GF-D8 (cell line): ENCODE measurements around the gene S1PR3.
"Not testable (repeated sequence)": the region's sequence is repeated elsewhere in the genome, so short reads cannot be mapped to it uniquely, and the experiment has no call there.

Source experiments
- DNase-seq: peaks from one replicate; lab custom pipeline; 2025; lab: John Stamatoyannopoulos, UW

The S1PR3 gene

GRCh38 chr9:88991066-88992034, at the start of gene S1PR3:
S1PR3 (plus strand) TSS chr9:88991468; CDS start chr9:89001201, 9,733 bp downstream.
- no peak for DNase-seq

DNA sequence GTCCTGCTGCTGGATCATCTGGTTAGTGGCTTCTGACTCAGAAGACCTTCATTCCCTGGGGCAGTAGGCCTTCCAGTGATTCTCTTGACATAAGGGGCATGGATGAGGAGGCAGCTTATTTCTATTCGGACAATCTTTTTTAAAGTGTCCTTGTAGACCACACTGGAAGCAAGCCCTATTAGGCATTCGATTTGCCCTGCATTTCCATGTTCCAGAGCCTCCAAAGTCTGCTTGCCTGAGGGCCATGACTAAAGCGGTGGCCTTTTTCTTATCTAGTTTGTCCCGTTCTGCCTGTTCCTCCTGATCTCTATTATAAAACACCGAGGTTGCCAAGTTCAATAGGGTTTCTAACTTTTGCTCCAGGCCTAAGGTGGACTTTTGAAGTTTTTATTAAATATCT, 49.7 kb upstream of the S1PR3 start:
- not testable (repeated sequence) for DNase-seq

GRCh38 chr9:88942411-88942810, 48.9 kb upstream of the S1PR3 start:
- DNase-seq: no peak

GRCh38 chr9:88945636-88946333, 45.5 kb upstream of the S1PR3 start:
- DNase-seq: no peak

- no peak for DNase-seq
Observed at GRCh38 chr9:88947581-88948573, 43.4 kb upstream of the S1PR3 start.

DNA sequence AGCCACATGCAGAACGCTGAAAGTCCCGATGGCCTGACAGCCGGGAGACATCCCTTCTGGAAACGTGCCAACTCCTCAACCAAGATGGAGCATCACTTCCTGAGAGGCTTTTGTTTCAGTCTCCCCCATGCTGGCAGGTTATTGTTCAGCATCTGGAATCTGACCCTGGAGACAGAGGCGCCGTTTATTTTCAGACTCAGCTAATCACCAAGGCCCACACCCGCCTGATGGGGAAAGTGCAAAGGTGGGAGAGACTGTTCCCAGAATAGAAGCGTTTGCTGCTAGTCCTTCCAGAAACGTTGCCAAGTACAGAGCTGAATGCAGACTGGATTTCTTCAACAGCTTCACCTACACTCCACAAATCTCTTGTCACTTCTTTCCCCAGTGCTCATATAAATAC, 41.8 kb upstream of the S1PR3 start:
- DNase-seq: no peak

DNA sequence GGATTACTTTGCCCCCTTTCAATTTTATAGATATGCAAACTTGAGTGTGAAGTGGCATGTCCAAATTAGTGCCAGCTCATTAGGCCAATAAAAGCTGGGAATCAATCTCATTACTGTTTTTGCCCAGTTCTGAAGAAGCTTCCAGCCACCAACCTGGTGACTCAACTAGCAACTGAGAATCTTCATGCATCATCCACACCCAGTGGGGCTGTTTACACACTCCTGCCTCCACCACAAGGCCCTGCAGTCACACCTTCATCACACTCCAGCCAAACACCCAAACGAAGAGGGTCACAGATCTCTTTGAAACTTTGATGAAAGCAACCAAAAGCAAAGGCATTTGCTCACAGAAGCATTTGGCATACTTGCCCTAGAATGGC, 41.3 kb upstream of the S1PR3 start:
- DNase-seq: no peak

- no peak for DNase-seq
Observed at GRCh38 chr9:88950341-88951154, 40.7 kb upstream of the S1PR3 start.

- no peak for DNase-seq
Observed at GRCh38 chr9:88951155-88951542, 40.1 kb upstream of the S1PR3 start.

- no peak for DNase-seq
Observed at GRCh38 chr9:88952086-88952615, 39.1 kb upstream of the S1PR3 start.

DNA sequence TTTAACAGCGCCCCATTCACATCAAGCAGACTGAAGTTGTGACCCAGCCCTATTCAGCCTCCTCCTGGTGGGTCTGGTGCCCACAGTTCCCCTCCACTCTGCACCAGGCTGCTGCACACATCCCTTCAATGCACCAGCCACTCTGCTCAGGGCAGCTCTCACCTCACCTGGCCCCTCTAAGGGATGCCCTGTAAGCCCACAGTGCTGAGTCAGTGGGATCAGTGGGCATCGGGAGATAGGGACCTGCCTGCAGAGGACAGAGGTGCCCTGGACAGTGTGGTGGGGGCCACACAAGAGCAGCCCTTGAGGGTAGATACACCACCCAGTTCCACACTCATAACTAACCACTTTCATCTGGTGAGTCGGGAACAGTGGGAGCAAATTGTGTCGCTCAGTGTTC, 38.3 kb upstream of the S1PR3 start:
- no peak for DNase-seq

DNA sequence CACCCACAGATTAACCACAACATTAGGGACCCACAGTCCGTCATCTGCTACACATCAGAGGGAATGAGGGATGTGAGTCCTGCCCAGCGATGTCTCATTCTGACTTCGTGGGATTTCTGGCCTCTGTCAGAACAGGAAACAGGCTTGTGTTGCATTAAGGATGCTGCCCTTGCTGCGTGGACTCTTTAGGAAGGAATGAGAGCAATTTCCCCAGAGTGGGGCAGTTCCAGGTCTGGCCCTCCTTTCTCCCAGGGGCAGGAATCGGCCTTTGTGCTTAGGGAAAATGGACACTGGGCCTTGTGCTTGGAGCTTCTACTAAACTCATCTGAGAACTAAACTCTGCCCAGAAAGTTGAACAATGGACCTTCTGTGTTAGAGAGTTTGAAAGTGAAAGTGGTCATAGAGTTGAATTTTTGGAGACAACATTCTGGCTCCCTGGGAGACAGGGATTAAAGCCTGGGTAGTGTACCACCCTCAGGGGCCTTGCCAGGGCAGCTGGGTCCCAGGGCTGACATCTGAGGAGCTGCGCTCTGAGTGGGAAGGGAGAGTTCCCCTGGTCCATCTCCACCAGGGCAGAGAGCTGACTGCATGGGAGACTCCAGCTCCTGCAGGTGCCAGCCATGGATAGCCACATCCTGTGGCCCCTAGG, 37.8 kb upstream of the S1PR3 start:
- DNase-seq: no peak

GRCh38 chr9:88954066-88954465, 37.2 kb upstream of the S1PR3 start:
- DNase-seq: no peak

DNA sequence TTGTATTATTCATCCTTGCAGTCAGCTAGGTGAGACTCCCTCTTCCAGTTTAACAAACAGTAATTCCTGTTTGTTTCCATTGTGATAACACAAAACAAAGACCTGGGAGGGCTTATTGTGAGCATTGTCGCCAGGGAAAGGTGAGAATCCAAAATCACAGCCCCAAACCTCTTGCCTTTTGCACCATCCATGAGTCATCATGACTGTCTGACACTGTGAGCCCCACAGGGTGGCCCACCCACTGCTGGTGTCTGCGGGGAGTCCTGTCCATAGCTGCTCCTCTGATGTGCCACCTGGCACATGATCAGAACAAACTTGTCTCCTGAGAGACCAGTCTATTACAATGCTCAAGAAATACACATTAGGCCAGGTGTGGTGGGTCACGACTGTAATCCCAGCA, 33.7 kb upstream of the S1PR3 start:
- no peak for DNase-seq

DNA sequence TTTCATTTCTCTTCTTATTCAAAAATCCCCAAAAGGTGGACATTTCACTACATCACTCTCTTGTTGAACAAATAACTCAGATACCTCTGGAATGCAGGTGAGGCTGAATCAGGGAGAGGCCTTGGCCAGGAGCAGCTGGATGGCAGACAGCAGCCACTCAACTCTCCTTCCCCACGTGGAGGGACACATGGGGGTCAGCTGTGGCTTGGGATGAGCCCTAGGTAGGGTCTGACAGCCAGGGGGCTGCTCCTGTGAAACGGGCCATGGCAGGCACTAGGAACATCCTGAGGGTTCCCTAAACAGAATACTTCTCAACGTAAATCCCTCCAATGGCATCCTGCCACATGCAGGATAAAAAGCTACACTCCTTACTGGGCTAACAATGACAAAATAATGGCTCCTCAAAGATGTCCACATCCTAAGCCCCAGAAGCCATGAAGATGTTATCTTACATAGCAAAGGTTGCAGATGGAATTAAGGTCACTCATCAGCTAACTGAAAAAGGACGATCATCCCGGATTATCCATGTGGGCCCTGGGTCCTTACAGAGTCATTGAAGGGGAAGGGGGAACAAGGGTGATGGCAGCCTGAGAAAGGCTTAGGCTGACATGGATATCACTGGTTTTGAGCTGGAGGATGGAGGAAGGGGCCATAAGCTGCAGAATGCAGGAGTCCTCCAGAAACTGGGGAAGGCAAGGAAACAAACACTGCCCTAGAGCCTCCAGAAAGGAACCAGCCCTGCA, 31.4 kb upstream of the S1PR3 start:
- no peak for DNase-seq

GRCh38 chr9:88960632-88961031, 30.6 kb upstream of the S1PR3 start:
- DNase-seq: no peak

DNA sequence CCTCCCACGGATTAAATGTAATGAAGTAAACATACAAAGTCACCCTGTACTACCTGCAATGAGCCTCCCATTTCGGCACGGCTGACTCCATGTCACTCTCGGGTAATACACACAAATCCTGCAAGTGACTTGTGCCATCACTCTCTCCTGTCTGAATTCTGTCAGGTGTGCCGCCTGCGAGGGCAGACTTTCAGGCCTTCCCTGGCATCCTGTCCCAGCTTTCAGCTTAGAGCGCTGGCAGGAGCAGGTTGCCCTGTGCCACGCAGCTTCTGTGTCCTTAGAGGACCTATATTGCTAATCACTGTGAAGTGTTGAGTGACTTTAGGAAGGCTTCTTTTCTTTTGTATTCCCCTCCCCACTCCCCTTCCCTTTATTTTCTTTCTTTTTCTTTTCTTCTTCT, 25.8 kb upstream of the S1PR3 start:
- DNase-seq: no peak

DNA sequence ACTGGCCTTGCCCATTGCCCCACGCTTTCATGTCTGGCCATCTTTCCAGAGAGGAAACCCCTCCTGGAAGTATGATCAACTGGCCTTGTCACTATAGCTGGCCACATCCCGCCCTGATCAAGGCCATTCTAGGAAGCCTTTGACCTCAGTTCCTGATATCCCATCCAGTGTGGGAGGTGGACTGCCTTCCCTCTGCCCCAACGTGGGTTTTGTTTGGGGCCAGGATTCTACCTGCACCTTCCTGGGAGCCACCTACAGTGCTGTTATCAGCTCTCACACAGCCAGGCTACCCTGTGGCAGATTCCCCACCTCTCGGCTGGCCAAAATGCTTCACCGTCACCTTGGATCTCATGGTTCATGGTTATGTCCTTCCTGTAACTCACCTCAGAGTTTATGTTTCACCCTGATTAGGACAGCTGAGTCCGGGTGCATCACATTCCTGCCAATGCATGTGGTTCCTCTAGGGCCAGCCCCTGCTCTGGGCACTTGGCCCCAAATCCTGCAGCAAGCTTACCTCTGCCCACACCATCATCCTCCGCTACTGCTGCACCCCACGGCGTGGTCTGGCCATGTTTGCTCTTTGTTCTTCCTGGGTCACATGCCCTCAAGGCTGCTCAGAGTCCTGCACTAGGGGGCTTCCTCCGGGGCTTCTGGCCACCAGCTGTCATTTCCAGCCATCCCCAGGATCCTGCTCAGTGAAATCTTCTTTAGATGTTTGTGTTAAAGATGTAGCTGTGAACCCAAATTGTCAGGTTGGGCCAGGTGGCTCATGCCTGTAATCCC, 24.2 kb upstream of the S1PR3 start:
- DNase-seq: no peak

DNA sequence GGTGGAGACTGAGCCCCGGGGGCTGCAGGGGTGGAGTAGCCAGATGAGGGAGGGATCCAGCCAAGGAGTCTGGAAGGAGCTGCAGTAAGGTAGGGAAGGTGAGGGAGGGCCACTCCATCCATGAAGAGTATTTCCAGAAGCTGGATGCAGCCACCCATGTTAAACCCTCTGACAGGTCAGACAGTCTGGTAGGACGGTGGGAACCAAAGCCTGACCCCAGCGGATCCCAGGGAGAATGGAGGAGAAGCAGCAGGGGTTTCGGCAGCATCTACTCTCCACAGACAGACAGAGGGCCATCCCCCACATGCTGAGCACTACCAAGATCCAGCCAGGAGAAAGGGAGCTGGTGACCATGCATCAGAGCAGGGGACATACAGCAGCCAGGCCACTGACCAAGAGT, 22.5 kb upstream of the S1PR3 start:
- DNase-seq: no peak
